HepG2 (cell line): ENCODE data around the gene ARHGAP12. TPM values are rescaled to one million over a fixed set of nuclear protein-coding genes. Genes with fewer than 3 reads are reported as not detected.

ENCODE experiments used
- AHR ChIP-seq: IDR thresholded peaks from 2 replicates; pipeline ENCODE4 v1.6.1; 2018; ENCODE audit warnings: missing genetic modification reagents, missing compliant biosample characterization
- ARID3A ChIP-seq: IDR thresholded peaks from 2 replicates; pipeline ENCODE4 v1.6.1; 2012; ENCODE audit warnings: low read depth, low read length, improper control_type of control experiment
- CREM ChIP-seq, 2 experiments: sonication (generic) in 1 of 2; formaldehyde crosslinking in 1 of 2; IDR thresholded peaks; 2 replicates each; pipeline versions ENCODE4 v1.4.0 to v1.6.1; 2016 to 2020; ENCODE audit warnings: antibody characterized with exemption in 1 of 2, mild to moderate bottlenecking in 1 of 2, missing genetic modification reagents in 1 of 2
- E2F5 ChIP-seq: sonication (generic); formaldehyde crosslinking; conservative IDR thresholded peaks from 2 replicates; pipeline ENCODE4 v1.4.0; 2020; ENCODE audit warnings: missing genetic modification reagents
- ESRRA ChIP-seq: sonication (generic); formaldehyde crosslinking; IDR thresholded peaks from 2 replicates; pipeline ENCODE4 v1.5.1; 2020; ENCODE audit warnings: mild to moderate bottlenecking, low read depth, missing genetic modification reagents
- FOXJ3 ChIP-seq: sonication (generic); formaldehyde crosslinking; IDR thresholded peaks from 2 replicates; pipeline ENCODE4 v1.4.0; 2020; ENCODE audit warnings: missing genetic modification reagents, mild to moderate bottlenecking, borderline replicate concordance
- GATAD1 ChIP-seq: IDR thresholded peaks from 2 replicates; pipeline ENCODE4 v1.6.1; 2016; ENCODE audit warnings: missing genetic modification reagents, missing compliant biosample characterization
- HMG20B ChIP-seq: conservative IDR thresholded peaks from 2 replicates; pipeline ENCODE4 v1.6.1; 2016; ENCODE audit warnings: missing genetic modification reagents, missing compliant biosample characterization
- ISL2 ChIP-seq: sonication (generic); formaldehyde crosslinking; IDR thresholded peaks from 2 replicates; pipeline ENCODE4 v1.5.0; 2020; ENCODE audit warnings: missing genetic modification reagents
- ISX ChIP-seq: sonication (generic); formaldehyde crosslinking; conservative IDR thresholded peaks from 2 replicates; pipeline ENCODE4 v1.5.0; 2020; ENCODE audit warnings: missing genetic modification reagents
- JUN ChIP-seq: sonication (generic); formaldehyde crosslinking; IDR thresholded peaks from 2 replicates; pipeline ENCODE4 v1.4.0; 2020; ENCODE audit warnings: mild to moderate bottlenecking, missing genetic modification reagents
- KMT2A ChIP-seq: sonication (generic); formaldehyde crosslinking; IDR thresholded peaks from 2 replicates; pipeline ENCODE4 v1.4.0; 2020; ENCODE audit warnings: missing genetic modification reagents
- MAFF ChIP-seq: IDR thresholded peaks from 2 replicates; pipeline ENCODE4 v1.6.1; 2011; ENCODE audit warnings: low read depth, low read length, improper control_type of control experiment
- NCOR1 ChIP-seq: fragments of 200-600 bp; sonication (generic); IDR thresholded peaks from 2 replicates; pipeline ENCODE4 v1.7.0; 2017; ENCODE audit warnings: antibody characterized with exemption, low read length, borderline replicate concordance
- NR2C2 ChIP-seq: sonication (generic); formaldehyde crosslinking; IDR thresholded peaks from 2 replicates; pipeline ENCODE4 v1.4.0; 2020; ENCODE audit warnings: missing genetic modification reagents, mild to moderate bottlenecking, moderate library complexity, borderline replicate concordance
- PAXIP1 ChIP-seq: sonication (generic); formaldehyde crosslinking; conservative IDR thresholded peaks from 2 replicates; pipeline ENCODE4 v1.4.0; 2020; ENCODE audit warnings: mild to moderate bottlenecking, missing genetic modification reagents, moderate library complexity
- RFX1 ChIP-seq: fragments of 450-650 bp; IDR thresholded peaks from 2 replicates; pipeline ENCODE4 v1.6.1; 2017
- RXRA ChIP-seq: sonication (generic); formaldehyde crosslinking; IDR thresholded peaks from 2 replicates; pipeline ENCODE4 v1.5.1; 2020; ENCODE audit warnings: missing genetic modification reagents
- SCMH1 ChIP-seq: sonication (generic); formaldehyde crosslinking; IDR thresholded peaks from 2 replicates; pipeline ENCODE4 v1.9.0; 2021; ENCODE audit warnings: missing genetic modification reagents, mild to moderate bottlenecking, borderline replicate concordance
- SMARCC2 ChIP-seq: fragments of 450-650 bp; IDR thresholded peaks from 2 replicates; pipeline ENCODE4 v1.6.1; 2017; ENCODE audit warnings: antibody characterized with exemption, mild to moderate bottlenecking
- YEATS4 ChIP-seq: sonication (generic); formaldehyde crosslinking; IDR thresholded peaks from 2 replicates; pipeline ENCODE4 v1.4.0; 2020; ENCODE audit warnings: missing genetic modification reagents, borderline replicate concordance
- ZNF614 ChIP-seq: IDR thresholded peaks from 2 replicates; pipeline ENCODE4 v1.6.1; 2018; ENCODE audit warnings: missing biosample characterization, missing genetic modification reagents, inconsistent platforms, borderline replicate concordance
- ZNF703 ChIP-seq: sonication (generic); formaldehyde crosslinking; IDR thresholded peaks from 2 replicates; pipeline ENCODE4 v1.5.1; 2020; ENCODE audit warnings: missing genetic modification reagents, mild to moderate bottlenecking, moderate library complexity, borderline replicate concordance
- polyA plus RNA-seq, 8 experiments: library from polyadenylated mRNA; depleted of rRNA in 3 of 8; stranded (reverse) in 7 of 8; unstranded in 1 of 8; fragments of >200 nt; fragmentation: Illumina TruSeq in 4 of 8; extraction: Trizol in 4 of 8; gene quantifications; 2 replicates each; pipeline versions ENCODE4 v1.2.1 to v1.2.3, GENCODE V29; 2011 to 2016; ENCODE audit warnings: low read depth in 4 of 8, missing spikeins in 1 of 8, mixed read lengths in 1 of 8; ENCODE audit not compliant: insufficient read depth in 1 of 8
- total RNA-seq, 5 experiments: library from RNA; depleted of rRNA; stranded (reverse); fragments of >200 nt; fragmentation: Illumina TruSeq; extraction: Trizol; gene quantifications; 2 replicates each; pipeline ENCODE4 v1.2.3, GENCODE V29; 2016; ENCODE audit warnings: low read depth in 1 of 5
- TF ChIP-seq, protein P1 (sequence below): sonication (generic); formaldehyde crosslinking; IDR thresholded peaks from 2 replicates; pipeline ENCODE4 v1.4.0; 2020; ENCODE audit warnings: mild to moderate bottlenecking, missing genetic modification reagents

ARHGAP12 gene
- total and polyA plus RNA-seq, 2 of the 13 experiments (the other 11 are each of a cell fraction or from before 2014, with no cell fraction given): 25.0 to 54.6 TPM

DNA sequence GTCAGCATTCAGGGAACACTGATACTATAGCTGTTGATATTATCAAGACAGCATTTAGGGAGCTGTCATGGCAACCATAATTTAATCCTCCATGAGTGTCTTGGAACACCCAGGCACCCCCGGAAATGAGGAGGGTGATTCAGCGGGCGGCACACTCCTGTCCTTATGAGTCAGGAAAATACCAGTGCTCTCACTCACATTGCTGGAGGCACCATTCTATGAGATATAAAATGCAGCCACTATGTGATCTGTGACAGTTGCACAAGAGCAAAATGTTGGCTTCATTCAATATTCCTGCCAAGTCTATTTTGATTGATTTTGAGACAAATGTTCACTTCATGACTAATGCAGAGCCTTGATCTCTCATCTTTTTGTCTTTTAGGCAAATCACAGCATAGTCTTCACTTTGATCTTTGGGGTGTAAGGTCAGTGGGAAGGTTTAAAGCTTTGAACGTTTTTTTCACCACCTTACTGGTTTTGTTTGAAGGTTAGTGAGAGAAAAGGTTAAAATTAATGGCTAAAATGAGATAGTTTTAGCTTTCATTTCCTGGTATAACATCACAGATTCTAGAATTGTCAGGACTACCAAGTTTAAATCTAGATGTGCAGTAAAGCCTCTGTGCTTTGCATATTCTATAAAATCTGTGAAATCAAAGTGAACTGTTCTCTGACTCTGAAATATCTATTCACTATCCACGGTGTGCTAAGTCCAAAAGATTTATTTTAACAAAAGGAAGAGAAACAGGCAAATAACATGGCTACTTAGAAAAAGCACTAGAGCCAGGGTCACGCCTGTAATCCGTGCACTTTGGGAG lies 12.4 kb upstream of the ARHGAP12 start (continued):
- no peak for TF ChIP-seq E2F5
- no peak for TF ChIP-seq AHR (CRISPR knock-in tag)
- TF ChIP-seq GATAD1 (CRISPR knock-in tag): 0 out of 2 replicates have a peak, but pooled peaks have one; percentile 15
- 0 out of 2 replicates have a peak, but pooled peaks have one; percentile 27 for TF ChIP-seq ZNF614 (CRISPR knock-in tag)
- no peak for TF ChIP-seq SCMH1 (CRISPR knock-in tag)
- TF ChIP-seq ISX (CRISPR knock-in tag): no peak
- peak; percentile 100 for TF ChIP-seq ARID3A
- no peak for TF ChIP-seq ZNF703
- peak; percentile 46; the same call in 1 of the 2 replicates for TF ChIP-seq RXRA (CRISPR knock-in tag)
- no peak for TF ChIP-seq KMT2A (CRISPR knock-in tag)
- peak; percentile 90 for TF ChIP-seq CREM (IDR thresholded peaks at IDR 0.05)
- TF ChIP-seq CREM (CRISPR knock-in tag; IDR thresholded peaks at IDR 0.05): no peak
- TF ChIP-seq, protein P1, sequence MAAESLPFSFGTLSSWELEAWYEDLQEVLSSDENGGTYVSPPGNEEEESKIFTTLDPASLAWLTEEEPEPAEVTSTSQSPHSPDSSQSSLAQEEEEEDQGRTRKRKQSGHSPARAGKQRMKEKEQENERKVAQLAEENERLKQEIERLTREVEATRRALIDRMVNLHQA (CRISPR knock-in tag): no peak
- peak; percentile 87 for TF ChIP-seq NCOR1
- TF ChIP-seq MAFF: 0 out of 2 replicates have a peak, but pooled peaks have one; percentile 36
- TF ChIP-seq RFX1: peak; percentile 68; the same call in 1 of the 2 replicates
- TF ChIP-seq SMARCC2: 0 out of 2 replicates have a peak, but pooled peaks have one; percentile 65
- peak; percentile 89 for TF ChIP-seq ISL2 (CRISPR knock-in tag)
- peak; percentile 50; the same call in 1 of the 2 replicates for TF ChIP-seq YEATS4 (CRISPR knock-in tag)
- TF ChIP-seq ESRRA (CRISPR knock-in tag): peak; percentile 86
- peak; percentile 83 for TF ChIP-seq HMG20B (CRISPR knock-in tag)
- peak; percentile 50; the same call in 1 of the 2 replicates for TF ChIP-seq FOXJ3 (CRISPR knock-in tag)
- peak; percentile 93 for TF ChIP-seq PAXIP1 (CRISPR knock-in tag)
- TF ChIP-seq NR2C2: peak; percentile 66; the same call in 1 of the 2 replicates
- peak; percentile 56; the same call in 1 of the 2 replicates for TF ChIP-seq JUN (CRISPR knock-in tag)
